HG03521 (cell line): ENCODE results near the gene NARF.

Source experiments
- ATAC-seq: cut with Tn5 transposase; IDR thresholded peaks from one replicate; pipeline ENCODE4 v1.9.1; 2021; ENCODE audit warnings: mild to moderate bottlenecking, moderate library complexity; ENCODE audit not compliant: unreplicated experiment

Gene NARF

DNA sequence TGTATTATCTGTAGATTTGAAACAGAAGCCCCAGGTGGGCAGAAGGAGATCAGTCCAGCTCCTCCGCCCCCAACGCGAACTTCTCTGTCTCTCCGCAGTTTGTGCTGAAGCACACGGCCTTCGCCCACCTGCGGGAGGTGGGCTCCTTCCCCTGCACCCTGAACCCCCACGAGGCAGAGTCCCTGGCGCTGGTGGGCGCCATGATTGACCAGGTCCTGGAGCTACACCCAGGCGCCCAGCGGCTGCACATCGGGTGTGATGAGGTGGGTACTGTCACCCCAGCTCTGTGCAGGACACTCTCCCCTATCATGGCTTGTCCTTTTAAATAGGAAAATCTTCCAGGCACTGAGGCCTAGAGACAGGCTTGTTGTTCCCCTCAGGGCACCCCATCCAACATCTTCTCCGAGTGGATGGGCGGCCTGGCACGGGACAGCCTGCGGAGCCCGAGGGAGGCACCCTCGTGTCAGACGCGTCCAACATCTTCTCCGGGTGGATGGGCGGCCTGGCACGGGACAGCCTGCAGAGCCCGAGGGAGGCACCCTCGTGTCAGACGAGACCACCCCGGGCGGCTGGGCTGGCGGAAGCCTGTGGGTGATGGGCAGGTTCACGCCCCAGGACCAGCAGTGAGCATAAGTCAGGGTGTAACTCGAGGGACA is 24.9 kb upstream of the NARF start:
- ATAC-seq: no peak

DNA sequence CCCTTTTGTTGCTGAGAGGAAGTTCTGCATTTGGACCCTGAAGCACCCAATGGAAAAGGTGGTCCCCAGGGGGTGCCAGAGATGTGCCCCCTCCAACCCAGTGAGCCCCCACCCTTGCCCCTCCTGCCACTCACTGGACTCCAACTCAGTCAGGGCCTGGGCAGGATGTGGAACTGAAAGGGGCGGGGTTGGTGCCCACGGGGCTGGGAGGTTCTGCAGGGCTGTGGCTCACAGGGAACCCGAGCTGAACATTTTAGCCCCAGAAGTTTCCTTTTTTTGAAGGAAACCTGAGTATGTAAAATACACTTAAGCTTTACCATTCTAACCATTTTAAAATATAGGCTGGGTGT is 24.4 kb upstream of the NARF start:
- no peak for ATAC-seq

DNA sequence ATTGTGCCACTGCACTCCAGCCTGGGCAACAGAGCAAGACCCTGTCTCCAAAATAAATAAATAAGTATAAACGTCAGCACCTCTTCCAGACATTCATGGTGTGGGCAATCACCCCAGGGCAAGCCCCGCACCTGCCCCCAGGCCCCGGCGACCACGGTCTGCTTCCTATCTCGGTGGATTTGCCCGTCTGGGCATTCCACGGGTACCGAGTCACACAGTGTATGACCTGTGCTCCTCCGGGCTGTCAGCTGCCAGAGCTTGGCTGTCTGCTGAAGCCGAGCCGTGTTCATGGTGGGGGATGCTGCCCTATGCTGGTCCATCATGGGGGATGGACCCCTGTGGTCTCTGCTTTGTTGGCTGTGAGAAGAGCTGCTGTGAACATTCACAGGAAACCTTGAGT is 23.4 kb upstream of the NARF start:
- no peak for ATAC-seq

DNA sequence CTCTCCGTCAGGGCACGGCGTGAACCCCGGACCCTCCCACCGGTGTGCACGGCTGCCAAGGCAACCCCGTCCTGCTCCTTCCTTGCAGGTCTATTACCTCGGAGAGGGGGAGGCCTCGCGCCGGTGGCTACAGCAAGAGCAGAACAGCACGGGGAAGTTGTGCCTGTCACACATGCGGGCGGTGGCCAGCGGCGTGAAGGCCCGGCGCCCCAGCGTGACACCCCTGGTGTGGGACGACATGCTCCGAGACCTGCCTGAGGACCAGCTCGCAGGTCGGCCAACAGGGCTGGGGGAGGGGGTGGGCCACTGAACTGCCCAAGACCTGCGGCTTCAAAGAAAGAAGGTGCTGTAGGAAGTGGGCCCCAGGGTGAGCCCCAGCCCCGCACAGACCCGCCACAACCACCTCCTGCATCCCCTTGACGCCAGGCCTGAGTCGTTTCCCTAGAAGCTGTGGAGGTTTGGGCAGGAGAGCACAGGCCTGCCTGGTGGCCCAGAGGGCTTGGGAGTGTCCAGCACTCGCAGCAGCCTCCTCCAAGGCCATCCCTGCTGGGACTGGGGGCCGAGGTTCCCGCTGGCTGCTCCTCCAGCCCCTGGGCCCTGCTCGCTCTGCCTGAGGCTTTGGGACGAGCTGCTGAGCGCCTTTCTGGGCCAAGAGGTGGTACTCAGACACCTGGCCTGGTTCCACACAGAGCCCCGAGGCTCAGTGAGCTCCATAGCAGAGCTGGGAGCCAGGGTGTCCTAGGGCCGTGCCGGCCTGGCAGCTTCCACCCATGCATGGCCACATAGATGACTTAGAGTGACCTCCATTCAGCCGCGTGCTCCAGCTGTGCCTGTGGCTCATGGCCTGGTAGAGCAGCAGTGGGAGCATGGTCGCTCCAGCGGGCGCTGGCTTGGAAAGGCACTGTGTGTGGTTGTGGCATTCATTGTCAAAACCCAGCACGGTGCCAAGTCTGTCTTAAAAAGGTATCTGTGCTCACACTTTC is 22.6 kb upstream of the NARF start:
- ATAC-seq: no peak

DNA sequence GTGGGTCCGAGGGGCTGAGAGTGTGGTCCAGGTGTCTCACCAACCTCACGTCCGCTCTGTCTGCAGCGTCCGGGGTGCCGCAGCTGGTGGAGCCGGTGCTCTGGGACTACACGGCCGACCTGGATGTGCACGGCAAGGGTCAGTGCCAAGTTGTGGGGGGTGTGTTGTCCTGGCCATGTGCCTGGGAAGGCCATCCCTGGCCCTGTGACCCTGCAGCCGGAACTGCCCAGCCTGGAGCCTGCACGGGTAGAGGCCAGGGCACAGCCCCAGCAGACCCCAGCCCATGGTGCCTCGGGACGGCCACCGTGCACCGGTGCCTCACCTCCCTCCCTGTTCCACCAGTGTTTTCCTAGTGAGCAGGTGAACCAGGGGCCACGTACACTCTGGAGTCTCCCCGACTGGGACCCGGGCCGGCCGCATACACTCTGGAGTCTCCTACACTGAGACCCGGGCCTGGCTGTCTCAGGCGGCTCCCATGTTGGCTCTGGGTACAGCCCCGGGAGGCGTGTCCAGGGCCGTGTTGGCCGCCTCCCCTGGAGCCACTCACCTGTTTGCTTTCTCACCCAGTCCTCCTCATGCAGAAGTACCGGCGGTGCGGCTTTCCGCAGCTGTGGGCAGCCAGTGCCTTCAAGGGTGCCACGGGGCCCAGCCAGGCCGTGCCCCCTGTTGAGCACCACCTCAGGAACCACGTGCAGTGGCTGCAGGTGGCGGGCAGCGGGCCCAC is 21.8 kb upstream of the NARF start:
- no peak for ATAC-seq

DNA sequence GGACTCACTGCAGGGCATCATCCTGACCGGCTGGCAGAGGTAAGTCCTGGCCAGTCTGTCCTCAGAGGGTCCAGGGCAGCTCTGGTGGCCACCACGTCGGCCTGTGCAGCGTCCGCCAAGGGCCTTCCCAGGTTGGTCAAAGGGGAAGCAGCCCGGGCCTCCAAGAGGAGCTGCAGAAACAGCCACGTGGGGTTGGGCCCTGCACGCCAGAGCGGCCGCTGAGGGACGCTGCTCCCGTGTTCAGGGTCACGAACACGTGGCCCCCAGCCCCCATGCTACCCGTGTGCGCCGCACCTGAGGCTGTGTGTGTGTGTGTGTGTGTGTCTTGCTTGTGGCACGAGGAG is 21.2 kb upstream of the NARF start:
- ATAC-seq: no peak

DNA sequence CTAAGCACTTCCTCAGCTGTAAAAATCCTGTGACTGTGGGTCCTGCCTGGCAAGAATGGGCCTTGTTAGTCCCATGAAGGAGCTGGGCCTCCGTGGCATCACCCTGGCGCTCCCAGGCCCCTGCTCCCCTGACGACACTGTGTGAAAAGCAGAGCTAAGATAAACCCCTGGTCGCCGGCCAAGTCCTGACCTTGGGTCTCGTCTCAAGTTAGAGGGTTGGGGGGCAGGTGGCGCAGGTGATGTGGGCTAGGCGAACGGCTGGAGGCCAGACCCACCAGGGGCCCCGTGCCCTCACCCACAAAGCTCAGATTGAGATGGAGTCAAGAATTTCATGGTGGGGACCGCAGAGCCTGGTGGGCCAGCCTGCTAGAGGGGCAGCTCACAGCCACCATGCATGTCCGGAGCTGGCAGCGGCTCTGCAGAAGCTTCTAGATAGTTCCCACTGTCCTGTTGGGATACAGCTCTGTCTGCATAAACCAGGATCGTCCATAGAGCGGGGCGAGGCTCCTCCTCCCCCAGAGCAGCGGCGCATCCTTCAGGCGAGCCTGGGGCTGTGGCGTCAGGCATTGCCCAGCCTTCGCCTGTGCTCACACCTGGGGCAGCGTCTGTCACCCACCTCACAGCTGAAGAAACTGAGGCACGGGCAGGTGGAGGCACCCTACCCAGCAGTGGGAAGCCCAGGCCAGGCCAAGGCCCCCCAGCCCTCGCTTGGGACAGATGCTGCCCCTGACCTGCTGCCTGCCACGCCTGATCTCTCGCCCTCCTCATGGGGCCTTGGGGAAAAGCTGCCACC is 19.9 kb upstream of the NARF start:
- ATAC-seq: no peak

DNA sequence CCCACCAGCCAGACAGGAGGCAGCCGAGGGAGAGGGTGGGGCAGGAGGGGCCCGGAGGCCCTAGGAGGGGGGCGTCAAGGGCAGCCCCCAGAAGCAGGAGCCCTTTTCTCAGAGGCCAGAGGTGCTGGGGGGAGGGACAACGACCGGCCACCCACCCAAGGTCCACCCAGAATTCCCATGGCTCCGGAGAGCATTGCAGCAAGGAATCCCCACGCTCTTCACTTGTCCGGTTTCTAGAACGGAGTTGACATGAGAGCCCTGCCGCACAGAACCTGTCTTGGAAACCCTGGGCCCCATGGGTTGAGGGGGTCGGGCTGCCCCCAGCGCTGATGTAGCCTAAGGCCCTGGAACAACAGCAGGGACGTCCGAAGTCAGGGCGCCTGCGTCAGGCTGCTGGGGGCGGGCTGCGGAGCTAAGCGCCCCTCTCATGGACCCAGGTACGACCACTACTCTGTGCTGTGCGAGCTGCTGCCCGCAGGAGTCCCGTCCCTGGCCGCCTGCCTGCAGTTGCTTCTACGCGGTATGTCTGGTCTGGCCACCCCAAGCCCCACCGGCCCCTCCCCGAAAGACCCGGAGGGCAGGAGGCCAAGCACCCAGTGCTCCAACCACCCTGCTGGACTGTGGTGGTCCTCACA is 19.2 kb upstream of the NARF start:
- no peak for ATAC-seq

DNA sequence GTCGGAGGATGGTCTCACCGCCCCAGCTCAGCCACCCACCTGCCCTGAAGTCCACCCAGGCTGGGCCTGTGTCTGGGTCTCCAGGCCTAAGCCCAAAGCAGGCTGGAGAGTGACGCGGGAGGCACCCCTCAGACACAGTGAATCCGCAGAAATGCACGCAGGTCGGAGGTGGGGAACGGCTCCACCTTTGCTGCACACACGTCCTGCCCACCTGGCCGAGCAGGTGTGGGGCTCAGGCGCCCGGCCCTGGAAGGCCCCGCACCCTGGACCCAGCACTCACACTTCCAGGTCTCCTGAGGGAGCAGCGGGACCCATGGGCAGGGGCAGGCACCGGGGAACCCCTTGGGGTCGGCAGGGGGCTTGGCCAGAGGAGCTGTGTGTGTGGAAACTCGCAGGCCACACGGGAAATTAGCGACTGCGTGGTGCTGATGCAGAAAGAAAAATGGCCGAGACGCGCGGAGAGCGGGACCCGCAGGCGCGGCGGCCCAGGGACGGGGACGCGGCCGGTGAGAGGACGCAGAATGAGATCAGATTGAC is 18.6 kb upstream of the NARF start:
- no peak for ATAC-seq

DNA sequence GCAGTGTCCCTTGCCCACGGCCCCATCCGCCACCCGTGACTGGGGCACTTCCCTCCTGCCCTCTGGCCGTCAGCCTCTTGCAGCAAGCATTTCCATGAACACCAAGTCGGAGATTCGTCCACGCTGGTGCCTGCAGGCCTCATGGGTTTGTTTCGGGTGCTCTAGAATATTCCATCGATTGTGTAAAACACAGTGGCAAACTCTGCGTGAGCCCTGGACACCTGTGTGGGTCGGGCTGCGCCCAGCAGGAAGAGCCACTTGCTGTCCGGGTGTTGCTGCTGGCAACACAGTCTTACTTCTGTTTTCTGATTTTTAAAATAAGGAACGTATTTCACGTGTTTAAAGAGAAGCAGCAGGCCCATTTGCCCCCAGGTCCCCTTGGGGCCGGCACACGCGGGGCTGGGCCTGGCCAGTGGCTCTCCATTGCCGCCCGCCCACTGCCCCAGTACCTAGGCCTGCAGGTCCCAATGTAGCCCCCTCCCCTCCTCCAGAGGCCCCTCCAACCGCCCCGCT is 18.0 kb upstream of the NARF start:
- no peak for ATAC-seq

DNA sequence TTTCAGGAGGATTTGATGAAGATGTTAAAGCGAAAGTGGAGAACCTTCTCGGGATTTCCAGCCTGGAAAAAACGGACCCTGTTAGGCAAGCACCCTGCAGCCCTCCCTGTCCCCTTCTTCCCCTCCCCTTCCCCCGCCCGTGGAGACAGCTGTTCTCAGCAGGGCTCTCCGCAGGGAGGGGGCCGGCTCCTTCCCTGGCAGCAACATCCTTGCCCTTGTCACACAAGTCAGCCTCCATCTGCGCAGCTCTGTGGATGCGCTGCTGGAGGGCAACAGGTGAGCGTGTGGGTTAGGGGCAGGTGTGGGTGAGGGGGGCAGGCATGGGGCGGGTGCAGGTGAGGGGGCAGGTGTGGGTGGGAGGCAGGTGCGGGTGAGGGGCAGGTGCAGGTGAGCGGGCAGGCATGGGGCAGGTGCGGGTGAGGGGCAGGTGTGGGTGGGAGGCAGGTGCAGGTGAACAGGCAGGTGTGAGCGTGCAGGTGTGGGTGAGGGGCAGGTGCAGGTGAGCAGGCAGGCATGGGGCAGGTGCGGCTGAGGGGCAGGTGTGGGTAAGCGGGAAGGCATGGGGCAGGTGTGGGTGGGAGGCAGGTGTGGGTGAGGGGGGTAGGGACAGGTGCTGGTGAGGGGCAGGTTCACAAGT is 17.4 kb upstream of the NARF start:
- ATAC-seq: no peak

DNA sequence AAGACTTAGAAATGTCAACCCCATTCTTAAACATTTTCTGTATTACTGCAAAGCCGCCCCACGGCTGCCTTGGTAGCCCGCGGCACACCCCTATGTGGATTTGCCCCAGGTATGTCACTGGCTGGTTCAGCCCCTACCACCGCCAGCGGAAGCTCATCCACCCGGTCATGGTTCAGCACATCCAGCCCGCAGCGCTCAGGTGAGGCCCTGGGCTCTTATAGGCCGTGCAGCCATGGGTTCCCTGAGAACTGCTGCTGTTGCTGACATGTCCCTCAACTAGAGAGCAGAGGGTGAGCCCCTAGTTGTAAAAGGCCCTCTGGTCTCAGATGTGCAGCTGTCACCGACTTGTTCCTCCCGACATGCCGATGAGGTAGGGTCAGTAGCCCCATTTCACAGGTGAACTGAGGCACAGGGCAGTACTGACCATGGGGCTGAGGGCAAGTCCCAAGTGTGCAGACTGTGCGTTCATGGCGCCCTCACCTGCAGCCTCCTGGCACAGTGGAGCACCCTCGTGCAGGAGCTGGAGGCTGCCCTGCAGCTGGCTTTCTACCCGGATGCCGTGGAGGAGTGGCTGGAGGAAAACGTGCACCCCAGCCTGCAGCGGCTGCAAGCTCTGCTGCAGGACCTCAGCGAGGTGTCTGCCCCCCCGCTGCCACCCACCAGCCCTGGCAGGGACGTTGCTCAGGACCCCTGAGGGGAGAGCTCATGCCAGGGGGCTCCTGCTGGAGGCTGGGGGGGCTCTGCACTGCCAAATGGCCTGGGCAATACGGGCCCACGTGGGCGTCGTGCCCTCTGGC is 16.7 kb upstream of the NARF start:
- ATAC-seq: no peak

DNA sequence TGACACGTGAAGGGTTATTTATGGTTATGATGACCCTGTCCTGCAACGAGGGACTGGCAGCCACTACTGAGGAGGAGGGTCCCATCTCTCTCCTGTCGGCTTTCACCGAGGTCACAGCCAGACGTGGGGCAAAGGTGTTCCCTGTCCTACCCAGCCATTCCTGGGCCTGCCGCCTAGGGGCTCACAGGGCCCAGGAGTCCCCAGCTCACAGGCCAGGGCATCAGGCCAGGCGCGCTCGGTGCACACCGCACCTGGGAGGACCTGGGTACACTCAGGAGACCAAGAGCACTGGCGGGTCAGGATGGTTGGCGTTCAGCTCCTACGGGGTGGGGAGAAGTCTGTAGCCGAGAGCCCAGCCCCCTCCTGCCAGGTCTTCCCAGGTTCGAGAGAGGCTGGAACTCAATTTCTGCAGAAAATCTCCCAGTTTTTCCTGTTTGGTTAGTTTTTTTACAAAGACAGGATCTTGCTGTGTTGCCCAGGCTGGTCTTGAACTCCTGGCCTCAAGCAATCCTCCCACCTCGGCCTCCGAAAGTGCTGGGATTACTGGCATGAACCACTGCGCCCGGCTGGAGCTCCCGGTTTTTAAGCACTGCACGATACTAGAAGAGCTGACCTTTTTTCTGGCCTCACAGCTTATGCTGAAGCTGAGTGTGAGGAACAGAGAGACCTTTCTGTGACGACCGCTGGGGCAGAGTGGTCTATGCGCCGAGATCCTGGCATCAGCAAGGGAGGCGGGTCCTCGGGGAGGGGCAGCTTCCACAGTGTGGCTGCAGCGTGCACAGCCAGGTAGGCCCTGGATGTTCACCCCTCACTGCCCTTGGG is 15.7 kb upstream of the NARF start:
- no peak for ATAC-seq

DNA sequence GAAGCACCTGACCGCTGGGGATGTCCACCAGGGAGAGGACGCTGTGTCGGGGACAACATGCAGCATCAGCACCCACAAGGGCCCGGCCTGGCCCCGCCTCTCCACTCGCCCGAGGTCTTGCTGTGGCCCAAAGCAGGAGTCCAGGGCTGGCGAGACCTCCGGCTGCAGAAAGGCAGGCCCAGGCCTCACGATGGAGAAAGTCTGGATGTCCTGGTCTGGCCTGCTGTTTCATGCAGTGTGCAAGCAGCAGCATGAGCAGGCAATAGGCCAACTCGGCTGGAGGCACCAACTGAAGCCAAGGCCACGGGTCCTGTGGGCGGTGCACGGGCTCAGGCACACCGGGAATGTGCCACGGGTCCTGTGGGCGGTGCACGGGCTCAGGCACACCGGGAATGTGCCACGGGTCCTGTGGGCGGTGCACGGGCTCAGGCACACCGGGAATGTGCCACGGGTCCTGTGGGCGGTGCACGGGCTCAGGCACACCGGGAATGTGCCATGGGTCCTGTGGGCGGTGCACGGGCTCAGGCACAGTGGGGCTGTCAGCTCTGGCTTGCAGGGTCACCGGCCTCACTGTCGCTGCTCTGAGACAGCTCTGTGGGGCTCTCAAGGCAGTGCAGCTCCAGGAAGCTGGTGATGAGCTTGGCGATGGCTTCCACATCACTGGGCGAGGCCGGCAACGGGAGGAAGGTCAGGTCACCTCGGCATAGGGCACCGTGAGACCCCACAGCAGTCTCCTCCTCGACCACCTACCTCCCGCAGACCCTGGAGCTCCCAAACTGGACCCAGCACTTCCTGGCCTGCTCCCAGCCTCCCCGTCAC is 14.9 kb upstream of the NARF start:
- ATAC-seq: no peak

DNA sequence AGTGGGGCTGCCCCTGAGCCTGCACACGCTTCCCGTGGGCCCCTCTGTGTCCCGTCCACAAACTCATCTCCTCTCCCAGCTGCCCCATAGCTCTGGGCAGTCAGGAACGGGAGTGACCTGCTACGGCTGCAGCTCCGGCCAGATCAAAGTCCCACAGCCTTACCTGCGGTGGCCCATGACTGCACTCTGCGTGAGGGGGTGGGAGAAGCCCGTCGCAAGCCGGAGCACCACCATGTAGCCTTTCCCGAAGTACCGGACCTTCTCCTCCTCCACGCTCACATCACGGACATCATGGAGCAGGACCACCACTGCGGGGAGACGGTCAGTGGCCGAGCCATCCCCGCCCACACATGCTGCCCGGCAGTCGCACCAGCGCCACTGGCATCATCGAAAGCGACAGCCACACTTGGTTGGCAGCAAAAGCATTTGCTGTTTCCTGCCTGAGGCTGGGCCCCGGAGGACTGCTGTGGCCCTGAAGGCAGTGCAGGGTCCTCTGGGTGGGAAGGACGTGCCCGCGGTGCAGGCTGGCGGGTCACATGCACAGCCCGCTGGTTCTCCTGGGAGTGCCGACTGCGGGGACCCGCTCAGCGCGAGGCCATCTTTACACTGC is 14.2 kb upstream of the NARF start:
- ATAC-seq: no peak

DNA sequence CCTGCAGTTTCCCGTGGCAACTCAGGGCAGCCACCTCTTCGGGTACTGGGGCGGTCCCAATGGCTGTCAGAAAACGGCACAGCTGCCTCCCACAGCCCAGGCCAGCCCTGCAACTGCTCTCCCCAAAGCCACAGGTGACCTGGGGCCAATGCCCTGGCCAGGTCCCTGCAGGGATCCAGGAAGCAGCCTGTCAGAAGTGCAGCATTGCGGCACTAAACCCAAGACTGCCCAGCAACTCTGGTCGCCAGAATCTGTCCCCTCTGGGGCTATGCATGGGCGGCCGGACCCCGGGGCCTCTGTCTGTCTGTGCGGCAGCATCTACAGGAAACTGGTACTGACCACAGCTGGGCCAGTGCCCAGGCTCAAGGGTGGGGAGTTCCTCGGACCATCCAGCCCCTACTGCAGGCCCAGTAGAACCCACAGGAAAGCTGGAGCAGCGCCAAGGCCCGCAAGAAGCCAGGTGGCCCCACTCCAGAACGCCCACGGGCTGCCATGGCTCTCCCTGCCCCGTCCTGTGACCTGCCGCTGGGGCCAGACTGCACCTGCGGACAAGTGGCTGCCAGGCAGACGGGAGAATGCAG is 13.5 kb upstream of the NARF start:
- ATAC-seq: no peak
